ENCODE data around the gene STX12. TPM values are rescaled to one million over a fixed set of nuclear protein-coding genes. Genes with fewer than 3 reads are reported as not detected.

Gene STX12
- total RNA-seq, 1 donor from 2014 or later = 24.1 TPM

GRCh38 chr1:27811741-27812500, 38.9 kb downstream of the STX12 start:
- TF ChIP-seq EZH2 (IDR thresholded peaks at IDR 0.05) = no peak
- TF ChIP-seq EZH2phosphoT487 (IDR thresholded peaks at IDR 0.05) = no peak
- TF ChIP-seq CTCF (IDR thresholded peaks at IDR 0.05) = no peak
- Mint-ChIP-seq H3K27ac (peak overlapping the region; percentile 44), H3K27me3 (ENCODE audit: insufficient read depth, low read depth) (peaks cover 4% of the 10 kb centered on the region)

GRCh38 chr1:27816921-27817630, 44.1 kb downstream of the STX12 start:
- peaks cover 4% of the 10 kb centered on the region for H3K27me3 Mint-ChIP-seq (ENCODE audit: insufficient read depth, low read depth)
- Histone ChIP-seq H3K4me3 (no peak overlapping the region), H3K9ac (no peak overlapping the region), H3F3A (ENCODE audit: low read depth) (no peaks in the 10 kb centered on the region), H3K36me3 (no peaks in the 10 kb centered on the region), H3K79me2 (ENCODE audit: low read depth) (no peaks in the 10 kb centered on the region), H3K27me3 (no peaks in the 10 kb centered on the region), H4K20me1 (ENCODE audit: low read depth) (no peaks in the 10 kb centered on the region), H2AFZ (replicated peaks) (no peak overlapping the region), H3K9me3 (ENCODE audit: low read depth) (no peaks in the 10 kb centered on the region), H3K27ac (no peak overlapping the region), H3K4me1 (no peaks in the 10 kb centered on the region), H3K4me2 (no peak overlapping the region)
- H3K4me1 Mint-ChIP-seq = no peaks in the 10 kb centered on the region
- no peak overlapping the region for H3K4me3 Mint-ChIP-seq
- no peak for DNase-seq (ENCODE audit: low spot score)
- peaks cover 8% of the 10 kb centered on the region for H3K36me3 Mint-ChIP-seq
- TF ChIP-seq EZH2phosphoT487 (IDR thresholded peaks at IDR 0.05) = no peak
- no peak for TF ChIP-seq EZH2 (IDR thresholded peaks at IDR 0.05)
- TF ChIP-seq CTCF (IDR thresholded peaks at IDR 0.05) = no peak
- H3K27ac Mint-ChIP-seq = no peak overlapping the region
- no peaks in the 10 kb centered on the region for H3K9me3 Mint-ChIP-seq

More at GRCh38 chr1:27811741-27812500, 38.9 kb downstream of the STX12 start:
- Histone ChIP-seq H3K9ac (peak overlapping the region; percentile 5), H3K79me2 (ENCODE audit: low read depth) (no peaks in the 10 kb centered on the region), H3F3A (ENCODE audit: low read depth) (no peaks in the 10 kb centered on the region), H3K4me1 (no peaks in the 10 kb centered on the region), H3K36me3 (no peaks in the 10 kb centered on the region), H3K27ac (no peak overlapping the region), H3K4me2 (no peak overlapping the region), H4K20me1 (ENCODE audit: low read depth) (peaks cover 3% of the 10 kb centered on the region), H3K4me3 (no peak overlapping the region), H2AFZ (replicated peaks) (no peak overlapping the region), H3K27me3 (no peaks in the 10 kb centered on the region), H3K9me3 (ENCODE audit: low read depth) (no peaks in the 10 kb centered on the region)
- DNase-seq (ENCODE audit: low spot score) = no peak
- Mint-ChIP-seq H3K9me3 (no peaks in the 10 kb centered on the region), H3K4me1 (no peaks in the 10 kb centered on the region), H3K36me3 (peaks cover 2% of the 10 kb centered on the region), H3K4me3 (no peak overlapping the region)

- H3K27ac Mint-ChIP-seq = no peak overlapping the region
Measured at GRCh38 chr1:27821761-27822315, 48.8 kb downstream of the STX12 start.

More at GRCh38 chr1:27821761-27822315, 48.8 kb downstream of the STX12 start:
- Mint-ChIP-seq H3K4me3 (no peak overlapping the region), H3K9me3 (no peaks in the 10 kb centered on the region), H3K4me1 (no peaks in the 10 kb centered on the region), H3K36me3 (peaks cover 6% of the 10 kb centered on the region), H3K27me3 (ENCODE audit: insufficient read depth, low read depth) (no peaks in the 10 kb centered on the region)
- TF ChIP-seq EZH2phosphoT487 (IDR thresholded peaks at IDR 0.05) (no peak), CTCF (IDR thresholded peaks at IDR 0.05) (no peak), EZH2 (IDR thresholded peaks at IDR 0.05) (no peak)
- Histone ChIP-seq H3K79me2 (ENCODE audit: low read depth) (no peaks in the 10 kb centered on the region), H3F3A (ENCODE audit: low read depth) (no peaks in the 10 kb centered on the region), H3K9ac (no peak overlapping the region), H3K27me3 (no peaks in the 10 kb centered on the region), H3K27ac (no peak overlapping the region), H3K36me3 (no peaks in the 10 kb centered on the region), H4K20me1 (ENCODE audit: low read depth) (no peaks in the 10 kb centered on the region), H3K4me2 (no peak overlapping the region), H3K4me3 (no peak overlapping the region), H3K4me1 (no peaks in the 10 kb centered on the region), H3K9me3 (ENCODE audit: low read depth) (no peaks in the 10 kb centered on the region), H2AFZ (replicated peaks) (no peak overlapping the region)
- no peak for DNase-seq (ENCODE audit: low spot score)
